Mesodermal cell (in vitro differentiated cells): ENCODE measurements around the gene FAM43A. TPM values are rescaled to one million over a fixed set of nuclear protein-coding genes. Genes with fewer than 3 reads are reported as not detected.

Experiments
- H3K27ac ChIP-seq: 2 replicates; pipeline ENCODE4 v1.7.0; 2013; ENCODE audit warnings: mild to moderate bottlenecking, low read depth, low read length, moderate library complexity; ENCODE audit not compliant: severe bottlenecking
- H3K36me3 ChIP-seq: 2 replicates; pipeline ENCODE4 v1.7.1; 2013; ENCODE audit warnings: mild to moderate bottlenecking, low read length, moderate library complexity; ENCODE audit not compliant: control insufficient read depth, insufficient read depth
- H3K4me1 ChIP-seq: one replicate; pipeline ENCODE4 v1.7.1; 2013; ENCODE audit warnings: mild to moderate bottlenecking, low read length; ENCODE audit not compliant: insufficient read depth, control insufficient read depth, poor library complexity, severe bottlenecking
- H3K4me3 ChIP-seq: 2 replicates; pipeline ENCODE4 v1.7.0; 2013; ENCODE audit warnings: low read length, control low read depth, mild to moderate bottlenecking; ENCODE audit not compliant: insufficient read depth, poor library complexity, severe bottlenecking; ENCODE audit errors: extremely low read depth
- H3K9me3 ChIP-seq: 2 replicates; pipeline ENCODE4 v1.7.1; 2013; ENCODE audit warnings: mild to moderate bottlenecking, low read length, moderate library complexity; ENCODE audit not compliant: control insufficient read depth
- WGBS, 2 experiments: methylation state at CpG; one replicate each; pipeline ENCODE4 v1.1.5; 2013; ENCODE audit warnings: missing lambda C conversion rate in 2 of 2; ENCODE audit not compliant: insufficient coverage in 2 of 2; 5-methylcytosine and 5-hydroxymethylcytosine counted together
- polyA plus RNA-seq, 2 experiments: library from polyadenylated mRNA; stranded (reverse); fragments of 50-300 nt; gene quantifications; one replicate each; pipeline ENCODE4 v1.2.3, GENCODE V29; 2013

FAM43A gene, protein sequence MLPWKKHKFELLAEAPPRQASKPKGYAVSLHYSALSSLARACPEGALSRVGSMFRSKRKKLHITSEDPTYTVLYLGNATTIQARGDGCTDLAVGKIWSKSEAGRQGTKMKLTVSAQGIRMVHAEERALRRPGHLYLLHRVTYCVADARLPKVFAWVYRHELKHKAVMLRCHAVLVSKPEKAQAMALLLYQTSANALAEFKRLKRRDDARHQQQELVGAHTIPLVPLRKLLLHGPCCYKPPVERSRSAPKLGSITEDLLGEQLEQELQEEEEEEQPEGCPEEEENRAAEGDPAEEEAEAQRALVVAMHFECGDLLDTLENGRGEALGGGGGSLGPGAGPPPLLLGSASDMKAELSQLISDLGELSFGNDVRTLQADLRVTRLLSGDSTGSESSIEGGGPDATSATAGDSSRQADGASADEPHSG
- polyA plus RNA-seq (2013, experiment 1 of 2) = 25.7 TPM
- polyA plus RNA-seq (2013, experiment 2 of 2) = 21.7 TPM

DNA sequence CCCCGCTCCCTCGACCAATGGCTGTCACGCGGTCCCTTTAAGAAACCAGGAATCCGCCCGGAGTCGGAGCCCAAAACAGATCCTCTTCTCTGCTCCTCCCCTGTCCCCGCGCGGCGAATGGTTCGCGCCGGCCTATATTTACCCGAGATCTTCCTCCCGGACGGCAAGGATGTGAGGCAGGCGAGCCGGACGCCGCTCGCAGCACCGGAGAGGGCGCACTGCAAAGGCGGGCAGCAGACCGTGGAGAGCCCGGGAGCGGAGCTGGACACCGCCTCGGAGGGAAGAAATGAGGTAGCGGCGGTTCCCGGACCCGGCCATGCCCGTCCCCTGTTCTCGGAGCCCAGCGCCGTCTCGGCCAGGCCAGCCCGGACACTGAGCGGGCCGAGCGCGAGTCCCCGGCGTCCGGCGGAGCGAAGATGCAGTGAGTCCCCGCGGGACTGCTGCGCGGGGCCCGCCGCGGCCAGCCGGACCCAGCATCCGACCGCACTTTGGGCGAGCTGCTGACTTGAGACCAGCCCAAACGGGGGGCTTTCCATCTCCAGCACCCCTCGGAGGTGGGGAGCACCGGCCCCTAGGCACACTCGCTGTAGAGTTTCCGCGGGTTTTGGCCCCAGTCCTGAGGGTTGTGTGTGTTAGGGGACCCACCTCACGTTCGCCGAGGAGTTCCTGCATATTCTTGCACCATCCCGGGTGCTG, at the start of gene FAM43A:
Gene FAM43A, plus strand, starts transcription at position 166 of the 696 bp plus-strand sequence. CDS start 944 bp downstream, outside the sequence.
- 1% methylated on average over 46 to 70 of the region's 70 CpGs for WGBS, 2 experiments
- H3K4me1 ChIP-seq = peaks cover 18% of the 10 kb centered on the region
- peaks cover 16% of the 10 kb centered on the region for H3K36me3 ChIP-seq

DNA sequence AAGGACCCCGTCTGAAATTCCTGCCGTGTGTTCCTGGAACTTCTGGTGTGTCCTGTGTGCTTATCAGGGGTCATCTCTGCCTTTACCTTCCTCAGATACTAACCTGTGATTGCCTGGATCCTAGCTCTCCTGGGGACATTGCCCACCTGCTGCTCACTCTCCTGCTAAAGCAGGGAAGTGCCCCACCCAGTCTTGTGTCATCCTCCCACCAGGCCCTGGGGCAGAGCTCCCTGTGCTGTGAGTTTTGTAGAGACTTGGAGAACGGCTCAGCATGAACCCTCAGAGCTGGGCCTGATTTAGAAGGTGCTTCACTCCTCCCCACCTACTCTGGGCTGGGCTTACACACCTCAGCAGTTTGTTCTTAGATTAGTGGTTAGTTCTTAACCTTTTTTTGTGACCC, 48.6 kb upstream of the FAM43A start:
- Histone ChIP-seq H3K9me3 (peaks cover under 1% of the 10 kb centered on the region), H3K36me3 (peaks cover 31% of the 10 kb centered on the region), H3K27ac (no peak overlapping the region), H3K4me1 (peaks cover 20% of the 10 kb centered on the region), H3K4me3 (no peak overlapping the region)
- WGBS, 2 experiments = 84 to 100% methylated on average over 1 to 3 of the region's 3 CpGs

More for the DNA sequence above, at the start of gene FAM43A:
- Histone ChIP-seq H3K4me3 (peak within 1 kb of the TSS; percentile 87), H3K9me3 (no peaks in the 10 kb centered on the region), H3K27ac (peak within 1 kb of the TSS; percentile 91)

GRCh38 chr3:194637541-194638400, 47.9 kb upstream of the FAM43A start:
- Histone ChIP-seq H3K9me3 (no peaks in the 10 kb centered on the region), H3K27ac (no peak overlapping the region), H3K4me3 (no peak overlapping the region), H3K4me1 (peaks cover 20% of the 10 kb centered on the region), H3K36me3 (peaks cover 37% of the 10 kb centered on the region)
- WGBS, 2 experiments = 92% methylated on average over 22 of the region's 22 CpGs

DNA sequence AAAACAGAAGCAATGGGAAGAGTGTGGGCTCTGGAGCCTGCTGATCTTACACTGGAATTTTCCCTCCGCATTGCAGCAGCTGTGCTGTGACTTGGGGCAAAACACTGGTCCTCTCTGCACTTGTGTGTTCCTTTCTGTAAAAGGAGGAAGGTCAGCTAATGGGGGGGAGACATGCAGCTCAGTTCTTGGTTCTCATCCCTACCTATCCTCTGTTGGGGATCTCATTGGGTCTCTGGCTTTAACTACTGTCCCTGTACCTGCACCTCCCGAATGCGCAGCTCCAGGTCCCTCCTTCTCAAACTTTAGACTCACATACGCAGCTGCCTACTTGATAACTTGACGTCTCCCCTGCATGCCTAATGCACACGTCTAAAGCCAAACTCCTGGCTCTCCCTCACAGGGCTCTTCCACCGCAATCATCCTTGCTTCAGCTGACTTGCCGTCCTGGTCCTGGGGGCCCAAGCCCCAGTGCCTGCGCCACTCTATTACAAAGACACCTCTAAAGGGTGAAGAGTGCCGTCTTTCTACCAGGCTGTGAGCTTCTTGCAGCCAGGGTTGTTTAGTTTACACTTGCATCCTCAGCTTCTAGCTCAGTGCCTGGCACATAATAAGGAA, 46.6 kb upstream of the FAM43A start:
- Histone ChIP-seq H3K4me1 (peaks cover 20% of the 10 kb centered on the region), H3K27ac (no peak overlapping the region), H3K36me3 (peaks cover 50% of the 10 kb centered on the region), H3K4me3 (no peak overlapping the region), H3K9me3 (no peaks in the 10 kb centered on the region)
- 92 to 99% methylated on average over 10 of the region's 10 CpGs for WGBS, 2 experiments

DNA sequence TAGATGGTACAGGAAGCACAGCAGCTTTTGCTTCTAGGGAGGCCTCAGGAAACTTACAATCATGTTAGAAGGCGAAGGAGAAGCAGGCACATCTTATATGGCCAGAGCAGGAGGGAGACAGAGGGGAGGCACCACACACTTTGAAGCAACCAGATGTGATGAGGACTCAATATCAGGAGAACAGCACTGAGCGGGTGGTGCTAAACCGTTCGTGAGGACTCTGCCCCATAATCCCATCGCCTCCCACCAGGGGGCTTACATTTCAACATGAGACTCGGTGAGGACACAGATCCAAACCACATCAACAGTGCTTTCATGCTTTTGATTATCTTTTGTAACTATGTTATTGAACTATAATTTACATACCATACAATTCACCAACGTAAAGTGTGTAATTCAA, 44.9 kb upstream of the FAM43A start:
- H3K4me1 ChIP-seq = peaks cover 20% of the 10 kb centered on the region
- no peak overlapping the region for H3K27ac ChIP-seq
- H3K9me3 ChIP-seq = no peaks in the 10 kb centered on the region
- peaks cover 64% of the 10 kb centered on the region for H3K36me3 ChIP-seq
- no peak overlapping the region for H3K4me3 ChIP-seq
- WGBS, 2 experiments = 100% methylated on average over 1 of the region's 7 CpGs

- H3K4me1 ChIP-seq = peaks cover 20% of the 10 kb centered on the region
- 80% methylated on average over 1 of the region's 2 CpGs; no CpG with 5 or more reads in 1 of the 2 experiments for WGBS, 2 experiments
- H3K27ac ChIP-seq = no peak overlapping the region
- no peak overlapping the region for H3K4me3 ChIP-seq
- H3K9me3 ChIP-seq = no peaks in the 10 kb centered on the region
- peaks cover 76% of the 10 kb centered on the region for H3K36me3 ChIP-seq
Observed at GRCh38 chr3:194642769-194643168, 42.9 kb upstream of the FAM43A start.

GRCh38 chr3:194647747-194648146, 37.9 kb upstream of the FAM43A start:
- no peak overlapping the region for H3K4me3 ChIP-seq
- WGBS, 2 experiments = no CpG with 5 or more reads among the region's 3 CpGs
- no peaks in the 10 kb centered on the region for H3K4me1 ChIP-seq
- H3K36me3 ChIP-seq = peaks cover 87% of the 10 kb centered on the region
- no peaks in the 10 kb centered on the region for H3K9me3 ChIP-seq
- H3K27ac ChIP-seq = no peak overlapping the region

GRCh38 chr3:194654443-194654842, 31.2 kb upstream of the FAM43A start:
- Histone ChIP-seq H3K4me3 (no peak overlapping the region), H3K4me1 (no peaks in the 10 kb centered on the region), H3K36me3 (peaks cover 76% of the 10 kb centered on the region), H3K9me3 (no peaks in the 10 kb centered on the region), H3K27ac (no peak overlapping the region)
- 82 to 88% methylated on average over 5 of the region's 5 CpGs for WGBS, 2 experiments

DNA sequence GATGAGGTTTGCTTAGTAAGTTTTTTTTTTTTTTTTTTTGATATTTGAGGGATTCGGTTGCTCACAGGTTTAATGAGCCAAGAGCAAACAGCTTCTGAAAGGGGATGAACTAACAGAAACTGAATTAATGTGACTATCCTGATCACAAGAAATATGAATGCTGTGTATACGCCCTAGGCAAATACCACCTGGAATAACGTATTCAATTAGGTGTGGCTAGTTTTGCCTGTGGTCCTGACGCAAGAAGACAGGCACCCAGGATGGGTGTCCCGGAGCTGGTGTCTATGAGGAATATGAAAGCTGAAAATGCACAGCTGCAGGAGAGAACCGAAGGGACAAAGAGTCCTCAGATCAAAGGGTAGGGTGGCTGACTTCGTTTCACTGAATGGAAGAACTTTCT, 28.2 kb upstream of the FAM43A start:
- H3K9me3 ChIP-seq = no peaks in the 10 kb centered on the region
- H3K4me1 ChIP-seq = no peaks in the 10 kb centered on the region
- H3K36me3 ChIP-seq = peaks cover 70% of the 10 kb centered on the region
- H3K27ac ChIP-seq = no peak overlapping the region
- H3K4me3 ChIP-seq = no peak overlapping the region
- 75 to 78% methylated on average over 5 to 6 of the region's 7 CpGs for WGBS, 2 experiments
